Fibroblast of lung (primary cell): ENCODE measurements around the gene MLPH. TPM values are rescaled to one million over a fixed set of nuclear protein-coding genes. Genes with fewer than 3 reads are reported as not detected.

Source experiments
- DNase-seq, 2 donors: peaks; one replicate each; pipeline versions ENCODE4 v3.0.0 to v3.0.0-alpha.2; 2010; ENCODE audit warnings: low read depth in 2 of 2
- H2AFZ ChIP-seq: 2 replicates; pipeline ENCODE4 v1.5.1; 2012; ENCODE audit warnings: low read length, control low read depth, inconsistent platforms
- H3K27ac ChIP-seq: 2 replicates; pipeline ENCODE4 v1.5.1; 2011; ENCODE audit warnings: low read length, control low read depth; ENCODE audit not compliant: insufficient read depth
- H3K27me3 ChIP-seq: 2 replicates; pipeline ENCODE4 v1.5.1; 2011; ENCODE audit warnings: mild to moderate bottlenecking, low read length; ENCODE audit not compliant: control insufficient read depth, insufficient read depth
- H3K36me3 ChIP-seq: 2 replicates; pipeline ENCODE4 v1.5.1; 2011; ENCODE audit warnings: low read length; ENCODE audit not compliant: control insufficient read depth, insufficient read depth
- H3K4me1 ChIP-seq: 2 replicates; pipeline ENCODE4 v1.5.1; 2011; ENCODE audit warnings: low read length; ENCODE audit not compliant: control insufficient read depth, insufficient read depth; ENCODE audit errors: extremely low read depth
- H3K4me2 ChIP-seq: 2 replicates; pipeline ENCODE4 v1.5.1; 2011; ENCODE audit warnings: low read length, control low read depth; ENCODE audit not compliant: insufficient read depth; ENCODE audit errors: extremely low read depth
- H3K4me3 ChIP-seq, 4 experiments: fragments of 200-600 bp in 1 of 4; sonication (generic) in 1 of 4; replicated peaks in 1 of 4; 2 replicates each; pipeline ENCODE4 v1.5.1; 2011 to 2016; ENCODE audit warnings: low read length in 4 of 4, low read depth in 3 of 4, mild to moderate bottlenecking in 3 of 4, control low read depth in 2 of 4, inconsistent platforms in 1 of 4, mixed read lengths in 1 of 4; ENCODE audit not compliant: insufficient read depth in 1 of 4; ENCODE audit errors: control extremely low read depth in 1 of 4
- H3K79me2 ChIP-seq: 2 replicates; pipeline ENCODE4 v1.5.1; 2012; ENCODE audit warnings: mild to moderate bottlenecking, low read length, inconsistent platforms; ENCODE audit not compliant: control insufficient read depth, insufficient read depth
- H3K9ac ChIP-seq: 2 replicates; pipeline ENCODE4 v1.5.1; 2011; ENCODE audit warnings: mild to moderate bottlenecking, low read length, control low read depth; ENCODE audit not compliant: insufficient read depth
- H3K9me3 ChIP-seq: 2 replicates; pipeline ENCODE4 v1.5.1; 2012; ENCODE audit warnings: low read depth, low read length; ENCODE audit not compliant: control insufficient read depth, insufficient read depth
- H4K20me1 ChIP-seq: 2 replicates; pipeline ENCODE4 v1.5.1; 2011; ENCODE audit warnings: low read length; ENCODE audit not compliant: control insufficient read depth, insufficient read depth; ENCODE audit errors: extremely low read depth
- CTCF ChIP-seq, 2 donors: IDR thresholded peaks in 1 of 2; conservative IDR thresholded peaks in 1 of 2; 1 replicate in 1 of 2; 2 replicates in 1 of 2; pipeline ENCODE4 v1.5.1; 2011 to 2012; ENCODE audit warnings: low read length in 2 of 2, control low read depth in 1 of 2, inconsistent platforms in 1 of 2, low read depth in 1 of 2, mild to moderate bottlenecking in 1 of 2
- EZH2 ChIP-seq: IDR thresholded peaks from 2 replicates; pipeline ENCODE4 v1.5.1; 2012; ENCODE audit warnings: low read length, control low read depth, mild to moderate bottlenecking; ENCODE audit errors: missing control alignments
- polyA plus RNA-seq, 2 donors: library from polyadenylated mRNA; depleted of rRNA in 1 of 2; stranded (reverse) in 1 of 2; unstranded in 1 of 2; fragments of >200 nt; gene quantifications; 2 replicates each; pipeline ENCODE4 v1.2.1, GENCODE V29; 2011 to 2012; ENCODE audit warnings: missing spikeins in 1 of 2
- total RNA-seq: library from RNA; depleted of rRNA; stranded (reverse); fragments of >200 nt; gene quantifications from 2 replicates; pipeline ENCODE4 v1.2.1, GENCODE V29; 2014

Gene MLPH
- total and polyA plus RNA-seq, 2 donors (not counting 1 experiment from before 2014, with no cell fraction given) = 3.1 to 10.7 TPM

- TF ChIP-seq CTCF (conservative IDR thresholded peaks at IDR 0.05 in 1 of 2, IDR thresholded peaks at IDR 0.05 in 1 of 2; ENCODE audit: low read depth in 1 of 2, low read length in 2 of 2) = no peak
- no peak for TF ChIP-seq EZH2
- no peak overlapping the region for H3K4me3 ChIP-seq
- no peaks in the 10 kb centered on the region for H3K27me3 ChIP-seq
- H3K4me2 ChIP-seq = no peak overlapping the region
- no peaks in the 10 kb centered on the region for H4K20me1 ChIP-seq
- no peaks in the 10 kb centered on the region for H3K79me2 ChIP-seq
- H2AFZ ChIP-seq = no peak overlapping the region
- H3K4me1 ChIP-seq = no peaks in the 10 kb centered on the region
- DNase-seq = no peak
- H3K27ac ChIP-seq = no peak overlapping the region
- H3K9ac ChIP-seq = no peak overlapping the region
- peaks cover 4% of the 10 kb centered on the region for H3K9me3 ChIP-seq
- H3K36me3 ChIP-seq = no peaks in the 10 kb centered on the region
These were observed 5.3 kb downstream of the MLPH start for GRCh38 chr2:237492137-237492890.

- Histone ChIP-seq H3K79me2 (no peaks in the 10 kb centered on the region), H3K27me3 (no peaks in the 10 kb centered on the region), H3K4me1 (no peaks in the 10 kb centered on the region), H3K36me3 (no peaks in the 10 kb centered on the region), H3K9ac (no peak overlapping the region), H3K4me3 (no peak overlapping the region), H3K9me3 (peaks cover 4% of the 10 kb centered on the region), H4K20me1 (no peaks in the 10 kb centered on the region), H3K27ac (no peak overlapping the region), H3K4me2 (no peak overlapping the region), H2AFZ (no peak overlapping the region)
- DNase-seq = no peak
- TF ChIP-seq EZH2 (no peak), CTCF (conservative IDR thresholded peaks at IDR 0.05 in 1 of 2, IDR thresholded peaks at IDR 0.05 in 1 of 2; ENCODE audit: low read depth in 1 of 2, low read length in 2 of 2) (no peak)
These were observed 7.0 kb downstream of the MLPH start for GRCh38 chr2:237494066-237494465.

- DNase-seq = no peak
- Histone ChIP-seq H3K9ac (no peak overlapping the region), H4K20me1 (no peaks in the 10 kb centered on the region), H3K27ac (no peak overlapping the region), H3K9me3 (peaks cover 4% of the 10 kb centered on the region), H3K36me3 (no peaks in the 10 kb centered on the region), H3K4me2 (no peak overlapping the region), H3K4me1 (peaks cover 3% of the 10 kb centered on the region), H3K27me3 (no peaks in the 10 kb centered on the region), H3K79me2 (no peaks in the 10 kb centered on the region), H2AFZ (no peak overlapping the region), H3K4me3 (no peak overlapping the region)
- TF ChIP-seq CTCF (conservative IDR thresholded peaks at IDR 0.05 in 1 of 2, IDR thresholded peaks at IDR 0.05 in 1 of 2; ENCODE audit: low read depth in 1 of 2, low read length in 2 of 2) (no peak), EZH2 (no peak)
These were observed 8.6 kb downstream of the MLPH start for GRCh38 chr2:237495521-237496117.
